Mesodermal cell (in vitro differentiated cells): ENCODE data around the gene LARP4B.

Experiments used
- H3K27ac ChIP-seq: 2 replicates; pipeline ENCODE4 v1.7.0; 2013; ENCODE audit warnings: mild to moderate bottlenecking, low read depth, low read length, moderate library complexity; ENCODE audit not compliant: severe bottlenecking
- H3K36me3 ChIP-seq: 2 replicates; pipeline ENCODE4 v1.7.1; 2013; ENCODE audit warnings: mild to moderate bottlenecking, low read length, moderate library complexity; ENCODE audit not compliant: control insufficient read depth, insufficient read depth
- H3K4me1 ChIP-seq: one replicate; pipeline ENCODE4 v1.7.1; 2013; ENCODE audit warnings: mild to moderate bottlenecking, low read length; ENCODE audit not compliant: insufficient read depth, control insufficient read depth, poor library complexity, severe bottlenecking
- H3K4me3 ChIP-seq: 2 replicates; pipeline ENCODE4 v1.7.0; 2013; ENCODE audit warnings: low read length, control low read depth, mild to moderate bottlenecking; ENCODE audit not compliant: insufficient read depth, poor library complexity, severe bottlenecking; ENCODE audit errors: extremely low read depth
- H3K9me3 ChIP-seq: 2 replicates; pipeline ENCODE4 v1.7.1; 2013; ENCODE audit warnings: mild to moderate bottlenecking, low read length, moderate library complexity; ENCODE audit not compliant: control insufficient read depth
- WGBS, 2 experiments: methylation state at CpG; one replicate each; pipeline ENCODE4 v1.1.5; 2013; ENCODE audit warnings: missing lambda C conversion rate in 2 of 2; ENCODE audit not compliant: insufficient coverage in 2 of 2; 5-methylcytosine and 5-hydroxymethylcytosine counted together

Gene LARP4B

GRCh38 chr10:817371-817770 lies 114.1 kb downstream of the LARP4B start:
- 100% methylated on average over 2 to 4 of the region's 6 CpGs for WGBS, 2 experiments
- no peak overlapping the region for H3K27ac ChIP-seq
- peaks cover 19% of the 10 kb centered on the region for H3K4me1 ChIP-seq
- H3K9me3 ChIP-seq = no peaks in the 10 kb centered on the region
- H3K4me3 ChIP-seq = no peak overlapping the region
- peaks cover 93% of the 10 kb centered on the region for H3K36me3 ChIP-seq

GRCh38 chr10:816958-817357 lies 114.5 kb downstream of the LARP4B start:
- no peak overlapping the region for H3K27ac ChIP-seq

GRCh38 chr10:816091-816477 lies 115.4 kb downstream of the LARP4B start:
- Histone ChIP-seq H3K9me3 (no peaks in the 10 kb centered on the region), H3K27ac (no peak overlapping the region), H3K4me1 (peaks cover 18% of the 10 kb centered on the region), H3K4me3 (no peak overlapping the region), H3K36me3 (peaks cover 93% of the 10 kb centered on the region)
- 90 to 93% methylated on average over 5 to 6 of the region's 6 CpGs for WGBS, 2 experiments

More at GRCh38 chr10:816958-817357, 114.5 kb downstream of the LARP4B start:
- WGBS, 2 experiments = 95 to 100% methylated on average over 9 to 10 of the region's 10 CpGs
- Histone ChIP-seq H3K36me3 (peaks cover 93% of the 10 kb centered on the region), H3K4me3 (no peak overlapping the region), H3K4me1 (peaks cover 19% of the 10 kb centered on the region), H3K9me3 (no peaks in the 10 kb centered on the region)

GRCh38 chr10:815338-816090 lies 116.0 kb downstream of the LARP4B start:
- WGBS, 2 experiments = 93 to 94% methylated on average over 16 of the region's 19 CpGs
- H3K9me3 ChIP-seq = no peaks in the 10 kb centered on the region
- H3K27ac ChIP-seq = no peak overlapping the region
- peaks cover 93% of the 10 kb centered on the region for H3K36me3 ChIP-seq
- no peak overlapping the region for H3K4me3 ChIP-seq
- H3K4me1 ChIP-seq = peaks cover 14% of the 10 kb centered on the region

GRCh38 chr10:814536-815302 lies 116.8 kb downstream of the LARP4B start:
- WGBS, 2 experiments = 95% methylated on average over 32 to 34 of the region's 34 CpGs
- Histone ChIP-seq H3K4me3 (no peak overlapping the region), H3K36me3 (peaks cover 93% of the 10 kb centered on the region), H3K27ac (no peak overlapping the region), H3K9me3 (no peaks in the 10 kb centered on the region), H3K4me1 (peaks cover 7% of the 10 kb centered on the region)

- no peaks in the 10 kb centered on the region for H3K4me1 ChIP-seq
- H3K36me3 ChIP-seq = peaks cover 93% of the 10 kb centered on the region
- H3K27ac ChIP-seq = no peak overlapping the region
- H3K4me3 ChIP-seq = no peak overlapping the region
- H3K9me3 ChIP-seq = no peaks in the 10 kb centered on the region
- 100% methylated on average over 3 of the region's 6 CpGs; no CpG with 5 or more reads in 1 of the 2 experiments for WGBS, 2 experiments
Observed at GRCh38 chr10:813286-813685, 118.2 kb downstream of the LARP4B start.

GRCh38 chr10:812787-813186 lies 118.7 kb downstream of the LARP4B start:
- Histone ChIP-seq H3K36me3 (peaks cover 94% of the 10 kb centered on the region), H3K9me3 (no peaks in the 10 kb centered on the region), H3K27ac (no peak overlapping the region), H3K4me3 (no peak overlapping the region), H3K4me1 (no peaks in the 10 kb centered on the region)
- WGBS, 2 experiments = 85 to 98% methylated on average over 8 to 10 of the region's 19 CpGs

- 73 to 100% methylated on average over 2 to 4 of the region's 9 CpGs for WGBS, 2 experiments
- Histone ChIP-seq H3K36me3 (peaks cover 93% of the 10 kb centered on the region), H3K4me3 (no peak overlapping the region), H3K9me3 (no peaks in the 10 kb centered on the region), H3K4me1 (no peaks in the 10 kb centered on the region), H3K27ac (no peak overlapping the region)
Observed at GRCh38 chr10:811379-812175, 119.9 kb downstream of the LARP4B start.

- WGBS, 2 experiments = 78 to 86% methylated on average over 12 to 14 of the region's 16 CpGs
- peaks cover 93% of the 10 kb centered on the region for H3K36me3 ChIP-seq
Observed at GRCh38 chr10:810351-810846, 121.1 kb downstream of the LARP4B start.

GRCh38 chr10:809671-810350 lies 121.7 kb downstream of the LARP4B start:
- H3K27ac ChIP-seq = no peak overlapping the region
- peaks cover 93% of the 10 kb centered on the region for H3K36me3 ChIP-seq
- no peak overlapping the region for H3K4me3 ChIP-seq
- H3K9me3 ChIP-seq = no peaks in the 10 kb centered on the region
- WGBS, 2 experiments = 94 to 98% methylated on average over 23 to 26 of the region's 29 CpGs
- H3K4me1 ChIP-seq = no peaks in the 10 kb centered on the region

More at GRCh38 chr10:810351-810846, 121.1 kb downstream of the LARP4B start:
- no peak overlapping the region for H3K27ac ChIP-seq
- no peaks in the 10 kb centered on the region for H3K9me3 ChIP-seq
- H3K4me3 ChIP-seq = no peak overlapping the region
- no peaks in the 10 kb centered on the region for H3K4me1 ChIP-seq
